Cardiac atrium fibroblast (primary cell): ENCODE data around the gene CCDC198. TPM values are rescaled to one million over a fixed set of nuclear protein-coding genes. Genes with fewer than 3 reads are reported as not detected.

ENCODE experiments used
- total RNA-seq: library from RNA; depleted of rRNA; stranded (reverse); fragments of >200 nt; gene quantifications from 2 replicates; pipeline ENCODE4 v1.2.3, GENCODE V29; 2015

The CCDC198 gene
- not detected in 2 replicates for total RNA-seq

GRCh38 chr14:57493467-57494181 lies at the start of gene CCDC198:
TSS of gene CCDC198 (minus strand) at chr14:57493857. CDS start at chr14:57493715, 142 bp downstream.

Other genes with a start within 250 kb of the CCDC198 start
- 24.6 and 48.9 TPM in 2 replicates for gene EXOC5, start 225.0 kb downstream of the CCDC198 start, total RNA-seq
- 17.1 and 23.8 TPM in 2 replicates for gene AP5M1, start 224.9 kb downstream of the CCDC198 start, total RNA-seq
- gene NAA30, start 103.3 kb downstream of the CCDC198 start, total RNA-seq, result 7.8 and 10.4 TPM in 2 replicates